Spleen (tissue), 11 donors: ENCODE data around the gene NEDD4L. TPM values are rescaled to one million over a fixed set of nuclear protein-coding genes. Genes with fewer than 3 reads are reported as not detected.
"Not testable (repeated sequence)": the region's sequence is repeated elsewhere in the genome, so short reads cannot be mapped to it uniquely, and the experiment has no call there.

Source experiments
- DNase-seq: peaks from one replicate; pipeline ENCODE4 v3.0.0-alpha.2; 2020
- H3K27ac ChIP-seq, 8 donors: fragments of 200-600 bp; sonication (generic) in 7 of 8; 1 replicate in 4 of 8; 2 replicates in 4 of 8; pipeline versions ENCODE4 v1.5.0 to v1.8.0; 2016 to 2021; ENCODE audit warnings: inconsistent platforms in 4 of 8, mild to moderate bottlenecking in 4 of 8, moderate library complexity in 1 of 8
- H3K27me3 ChIP-seq, 7 donors: fragments of 200-600 bp; sonication (generic) in 6 of 7; replicated peaks in 1 of 7; 1 replicate in 4 of 7; 2 replicates in 3 of 7; pipeline versions ENCODE4 v1.5.0 to v1.8.0; 2016 to 2021; ENCODE audit warnings: inconsistent platforms in 3 of 7, mild to moderate bottlenecking in 1 of 7
- H3K36me3 ChIP-seq, 6 donors: fragments of 200-600 bp; sonication (generic) in 5 of 6; 1 replicate in 4 of 6; 2 replicates in 2 of 6; pipeline versions ENCODE4 v1.5.0 to v1.8.0; 2016 to 2021; ENCODE audit warnings: inconsistent platforms in 2 of 6
- H3K4me1 ChIP-seq, 6 donors: fragments of 200-600 bp; sonication (generic) in 5 of 6; 1 replicate in 3 of 6; 2 replicates in 3 of 6; pipeline versions ENCODE4 v1.5.0 to v1.8.0; 2016 to 2021; ENCODE audit warnings: inconsistent platforms in 3 of 6
- H3K4me3 ChIP-seq, 8 donors: fragments of 200-600 bp; sonication (generic) in 7 of 8; 1 replicate in 4 of 8; 2 replicates in 4 of 8; pipeline versions ENCODE4 v1.5.0 to v1.8.0; 2016 to 2021; ENCODE audit warnings: inconsistent platforms in 4 of 8, mild to moderate bottlenecking in 4 of 8, moderate library complexity in 2 of 8
- H3K9me3 ChIP-seq, 8 donors: fragments of 200-600 bp; sonication (generic) in 7 of 8; 1 replicate in 4 of 8; 2 replicates in 4 of 8; pipeline versions ENCODE4 v1.5.0 to v1.8.0; 2016 to 2021; ENCODE audit warnings: inconsistent platforms in 4 of 8
- CTCF ChIP-seq, 11 experiments: fragments of 200-600 bp in 7 of 11; fragments of 450-650 bp in 4 of 11; sonication (generic) in 4 of 11; IDR thresholded peaks in 8 of 11; conservative IDR thresholded peaks in 3 of 11; 1 replicate in 7 of 11; 2 replicates in 4 of 11; pipeline versions ENCODE4 v1.4.0 to v1.8.0; 2016 to 2021; ENCODE audit warnings: antibody characterized with exemption in 11 of 11, inconsistent platforms in 4 of 11, mild to moderate bottlenecking in 1 of 11
- POLR2A ChIP-seq, 3 donors: fragments of 450-650 bp; IDR thresholded peaks; one replicate each; pipeline ENCODE4 v1.5.1; 2017; ENCODE audit warnings: antibody characterized with exemption in 3 of 3, mild to moderate bottlenecking in 1 of 3
- POLR2AphosphoS5 ChIP-seq, 3 donors: sonication (generic); formaldehyde crosslinking; IDR thresholded peaks; one replicate each; pipeline ENCODE4 v1.5.1; 2017; ENCODE audit warnings: antibody characterized with exemption in 3 of 3
- WGBS, 5 donors: extraction: QIAGEN DNeasy Blood & Tissue Kit in 3 of 5; methylation state at CpG; one replicate each; pipeline versions ENCODE4 v1.1.5 to v1.1.7; 2013 to 2018; 5-methylcytosine and 5-hydroxymethylcytosine counted together
- intact Hi-C: fragments of 100-400 bp; cut with DNase I; formaldehyde crosslinking; loops from one replicate; pipeline ENCODE4 v1.15.0; 2023; ENCODE audit warnings: low total_unique reads
- polyA plus RNA-seq, 3 donors: library from polyadenylated mRNA; stranded (reverse); fragments of 200-250 nt; gene quantifications; one replicate each; pipeline ENCODE4 v1.2.1, GENCODE V29; 2013
- total RNA-seq, 7 donors: library from RNA; depleted of rRNA in 3 of 7; stranded (reverse); fragments of >200 nt in 3 of 7; fragmentation: NEBNext Ultra II Directional in 4 of 7; extraction: Animal tissue kit (Norgen Biotek cat#: 25700) in 4 of 7; gene quantifications; one replicate each; pipeline versions ENCODE4 v1.1.0 to v1.2.1, GENCODE V29; 2016 to 2021
- donor health status: healthy with polysubstance abuse.
- donor health status: DM: no; HTN: no; CAD: no; lungs with moderate emphysema.
- donor health status: DM: no; HTN: no; CAD: no.
- donor health status: Bipolar disorder and iron deficiency.
- donor health status: healthy.
- donor health status: DM: no; HTN: no; CAD: no.
- donor health status: DM: yes; HTN: yes; CAD: no.

Gene NEDD4L
- total and polyA plus RNA-seq, 10 donors = 8.7 to 26.9 (median 18.3) TPM

- no peaks in the 10 kb centered on the region for H3K27me3 ChIP-seq
- intact Hi-C loops = no loop called here
- WGBS, 5 donors = 88 to 98% (median 94%) methylated on average over 5 of the region's 5 CpGs
- H3K27ac ChIP-seq = no peak overlapping the region
- no peak for DNase-seq
- no peaks in the 10 kb centered on the region for H3K9me3 ChIP-seq
- H3K4me3 ChIP-seq = no peak overlapping the region
- no peaks in the 10 kb centered on the region for H3K4me1 ChIP-seq
- no peak for TF ChIP-seq POLR2A (IDR thresholded peaks at IDR 0.05)
- no peak for TF ChIP-seq CTCF (IDR thresholded peaks at IDR 0.05 in 8 of 11, conservative IDR thresholded peaks at IDR 0.05 in 3 of 11)
- TF ChIP-seq POLR2AphosphoS5 (IDR thresholded peaks at IDR 0.05) = no peak
- peaks cover 0 to 4% (median 0%) of the 10 kb centered on the region in 6 donors for H3K36me3 ChIP-seq
These were observed 124.2 kb downstream of the NEDD4L start for GRCh38 chr18:58168221-58168620.

DNA sequence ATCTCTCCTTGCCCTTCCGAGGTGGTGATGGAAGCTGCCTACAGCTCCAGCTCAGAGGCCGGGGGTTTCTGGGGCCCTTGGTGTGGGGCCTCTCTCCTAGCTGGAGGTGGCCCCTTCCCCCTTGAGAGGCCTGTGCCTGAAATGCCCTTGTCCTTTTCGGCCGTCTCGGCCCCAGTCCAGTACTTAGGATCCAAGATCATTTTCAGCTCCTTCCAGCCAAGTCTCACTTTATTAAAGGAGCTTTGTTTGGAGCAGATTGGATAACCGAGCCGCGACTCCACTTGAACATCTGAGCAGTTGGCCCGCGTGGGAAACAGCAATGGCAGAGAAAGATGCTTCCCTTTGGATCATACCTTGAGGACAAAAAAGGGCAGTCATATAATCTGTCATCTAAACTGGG, 125.0 kb downstream of the NEDD4L start:
- no peak overlapping the region for H3K4me3 ChIP-seq
- peaks cover 0 to 4% (median 0%) of the 10 kb centered on the region in 6 donors for H3K36me3 ChIP-seq
- 81 to 96% (median 93%) methylated on average over 10 of the region's 10 CpGs for WGBS, 5 donors
- H3K9me3 ChIP-seq = no peaks in the 10 kb centered on the region
- no peaks in the 10 kb centered on the region for H3K27me3 ChIP-seq
- no peak for DNase-seq
- intact Hi-C loops = no loop called here
- no peaks in the 10 kb centered on the region for H3K4me1 ChIP-seq
- no peak overlapping the region for H3K27ac ChIP-seq
- TF ChIP-seq POLR2A (IDR thresholded peaks at IDR 0.05) = no peak
- TF ChIP-seq POLR2AphosphoS5 (IDR thresholded peaks at IDR 0.05) = no peak
- no peak for TF ChIP-seq CTCF (IDR thresholded peaks at IDR 0.05 in 8 of 11, conservative IDR thresholded peaks at IDR 0.05 in 3 of 11)

GRCh38 chr18:58169472-58169871, 125.4 kb downstream of the NEDD4L start:
- no peaks in the 10 kb centered on the region for H3K4me1 ChIP-seq
- no peak for TF ChIP-seq CTCF (IDR thresholded peaks at IDR 0.05 in 8 of 11, conservative IDR thresholded peaks at IDR 0.05 in 3 of 11)
- TF ChIP-seq POLR2AphosphoS5 (IDR thresholded peaks at IDR 0.05) = no peak
- no peak for TF ChIP-seq POLR2A (IDR thresholded peaks at IDR 0.05)
- H3K4me3 ChIP-seq = no peak overlapping the region
- no peak for DNase-seq
- H3K27ac ChIP-seq = no peak overlapping the region
- intact Hi-C loops = no loop called here
- peaks cover 0 to 4% (median 0%) of the 10 kb centered on the region in 6 donors for H3K36me3 ChIP-seq
- no peaks in the 10 kb centered on the region for H3K9me3 ChIP-seq
- WGBS, 5 donors = 76 to 86% (median 80%) methylated on average over 6 of the region's 6 CpGs
- no peaks in the 10 kb centered on the region for H3K27me3 ChIP-seq

- DNase-seq, H3K4me1 ChIP-seq, H3K36me3 ChIP-seq, intact Hi-C loops, H3K27me3 ChIP-seq, H3K9me3 ChIP-seq, H3K27ac ChIP-seq, H3K4me3 ChIP-seq: not testable (repeated sequence)
- WGBS, 5 donors = 85 to 94% (median 88%) methylated on average over 3 of the region's 5 CpGs
These were observed 126.0 kb downstream of the NEDD4L start for GRCh38 chr18:58170036-58170435.

DNA sequence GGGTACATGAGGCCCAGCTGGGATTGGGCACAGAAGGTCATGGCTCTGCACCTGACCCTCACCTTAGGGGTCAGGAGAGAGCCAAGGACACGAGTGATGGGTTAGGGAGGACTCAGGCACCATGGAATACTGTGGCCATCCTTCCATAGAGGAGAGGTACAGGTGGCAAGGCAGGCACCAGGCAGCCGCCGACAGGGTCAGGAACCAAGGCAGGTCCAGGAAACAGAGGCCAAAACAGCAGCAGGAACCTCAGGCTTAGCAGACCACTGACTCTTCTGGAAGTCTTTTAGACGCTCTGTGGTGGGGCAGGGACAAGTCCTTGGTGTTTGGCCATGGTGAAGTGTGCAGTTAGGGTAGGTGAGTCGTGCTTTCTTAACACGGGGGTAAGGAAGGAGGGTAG, 128.0 kb downstream of the NEDD4L start:
- no peaks in the 10 kb centered on the region for H3K4me1 ChIP-seq
- no peak overlapping the region for H3K27ac ChIP-seq
- no peaks in the 10 kb centered on the region for H3K27me3 ChIP-seq
- WGBS, 5 donors = 88 to 97% (median 93%) methylated on average over 6 of the region's 6 CpGs
- peaks cover 0 to 4% (median 0%) of the 10 kb centered on the region in 6 donors for H3K36me3 ChIP-seq
- H3K9me3 ChIP-seq = no peaks in the 10 kb centered on the region
- TF ChIP-seq POLR2AphosphoS5 (IDR thresholded peaks at IDR 0.05) = no peak
- TF ChIP-seq CTCF (IDR thresholded peaks at IDR 0.05 in 8 of 11, conservative IDR thresholded peaks at IDR 0.05 in 3 of 11) = no peak
- no peak for TF ChIP-seq POLR2A (IDR thresholded peaks at IDR 0.05)
- no peak overlapping the region for H3K4me3 ChIP-seq
- DNase-seq = no peak
- intact Hi-C loops = no loop called here
